HepG2 (cell line): ENCODE measurements around the gene SH3TC2. TPM values are rescaled to one million over a fixed set of nuclear protein-coding genes. Genes with fewer than 3 reads are reported as not detected.

ENCODE experiments used
- ATAC-seq: fragments of 200-7000 bp; cut with Tn5 transposase; 3 replicates; pipeline ENCODE4 v1.9.1; 2020; ENCODE audit warnings: mild to moderate bottlenecking, moderate library complexity
- BruUV-seq: library from RNA; stranded (reverse); fragments of 400-500 nt; replicated peaks from 2 replicates; lab custom pipeline; 2021; lab: Mats Ljungman, UMichigan
- CTCF ChIA-PET: fragments of 300-600 bp; formaldehyde crosslinking; extraction: SDS; loops from one replicate; lab custom pipeline; 2021; ENCODE audit warnings: low total read pairs, inconsistent platforms, low intra/inter-chr PET ratio; lab: Yijun Ruan, JAX
- POLR2A ChIA-PET: fragments of 350-600 bp; sonication (Branson Sonifier 250); formaldehyde crosslinking; loops from one replicate; lab custom pipeline; 2020; ENCODE audit warnings: antibody characterized with exemption, inconsistent platforms; lab: Yijun Ruan, JAX
- DNase-seq: peaks from one replicate; pipeline ENCODE4 v3.0.0-alpha.2; 2015; ENCODE audit warnings: low spot score
- FAIRE-seq: peaks from 3 replicates; lab custom pipeline; 2011; peaks lifted over from hg19 to GRCh38; lab: Jason Lieb, UNC
- H2AFZ ChIP-seq: one replicate; pipeline ENCODE4 v1.6.1; 2011; ENCODE audit warnings: low read length, inconsistent platforms
- H3K27ac ChIP-seq: fragments of 300-600 bp; 3 replicates; pipeline ENCODE4 v1.8.0; 2011; ENCODE audit warnings: mixed run types, mild to moderate bottlenecking, mixed read lengths, low read length, inconsistent platforms; ENCODE audit not compliant: insufficient read depth; ENCODE audit errors: extremely low read length
- H3K27me3 ChIP-seq, 2 experiments: fragments of 200-600 bp in 1 of 2; 2 replicates in 1 of 2; 3 replicates in 1 of 2; pipeline versions ENCODE4 v1.6.0 to v1.8.0; 2011; ENCODE audit warnings: low read length in 2 of 2, mild to moderate bottlenecking in 2 of 2, moderate library complexity in 2 of 2, inconsistent platforms in 1 of 2; ENCODE audit not compliant: insufficient read depth in 2 of 2, control insufficient read depth in 1 of 2
- H3K36me3 ChIP-seq, 2 experiments: fragments of 200-600 bp in 1 of 2; replicated peaks in 1 of 2; 2 replicates in 1 of 2; 3 replicates in 1 of 2; pipeline versions ENCODE4 v1.5.1 to v1.8.0; 2011; ENCODE audit warnings: low read length in 2 of 2, inconsistent platforms in 1 of 2; ENCODE audit not compliant: insufficient read depth in 2 of 2, control insufficient read depth in 1 of 2
- H3K4me1 ChIP-seq: 2 replicates; pipeline ENCODE4 v1.5.1; 2012; ENCODE audit warnings: low read length, inconsistent platforms; ENCODE audit not compliant: insufficient read depth
- H3K4me2 ChIP-seq: 2 replicates; pipeline ENCODE4 v1.6.0; 2011; ENCODE audit warnings: low read depth, low read length, inconsistent platforms
- H3K4me3 ChIP-seq, 3 experiments: fragments of 200-600 bp in 1 of 3; sonication (generic), shearing (Covaris generic) in 1 of 3; replicated peaks in 1 of 3; 2 replicates each; pipeline ENCODE4 v1.5.1; 2011 to 2016; ENCODE audit warnings: low read length in 3 of 3, inconsistent platforms in 2 of 3, low read depth in 2 of 3, mild to moderate bottlenecking in 2 of 3, control low read depth in 1 of 3, mixed read lengths in 1 of 3; ENCODE audit not compliant: insufficient read depth in 1 of 3
- H3K79me2 ChIP-seq: one replicate; pipeline ENCODE4 v1.6.1; 2011; ENCODE audit warnings: low read length, inconsistent platforms; ENCODE audit not compliant: insufficient read depth
- H3K9ac ChIP-seq: 2 replicates; pipeline ENCODE4 v1.6.0; 2011; ENCODE audit warnings: mild to moderate bottlenecking, low read depth, low read length, inconsistent platforms; ENCODE audit not compliant: insufficient read depth
- H3K9me3 ChIP-seq: 2 replicates; pipeline ENCODE4 v1.5.1; 2012; ENCODE audit warnings: mild to moderate bottlenecking, low read length
- H4K20me1 ChIP-seq: 2 replicates; pipeline ENCODE4 v1.6.0; 2011; ENCODE audit warnings: inconsistent platforms, mild to moderate bottlenecking, low read length, moderate library complexity; ENCODE audit not compliant: insufficient read depth
- ELF3 ChIP-seq: IDR thresholded peaks from 2 replicates; pipeline ENCODE4 v1.6.1; 2016; ENCODE audit warnings: missing genetic modification reagents, missing compliant biosample characterization
- GATAD2A ChIP-seq: IDR thresholded peaks from 2 replicates; pipeline ENCODE4 v1.6.1; 2016
- KLF12 ChIP-seq: sonication (generic); formaldehyde crosslinking; IDR thresholded peaks from 2 replicates; pipeline ENCODE4 v1.4.0; 2020; ENCODE audit warnings: missing genetic modification reagents, borderline replicate concordance
- NFIC ChIP-seq: IDR thresholded peaks from 2 replicates; pipeline ENCODE4 v1.6.1; 2012; ENCODE audit warnings: mild to moderate bottlenecking, low read length, inconsistent platforms
- RAD51 ChIP-seq: fragments of 450-650 bp; IDR thresholded peaks from 2 replicates; pipeline ENCODE4 v1.6.1; 2016; ENCODE audit warnings: borderline replicate concordance
- RARA ChIP-seq: IDR thresholded peaks from 2 replicates; pipeline ENCODE4 v1.6.1; 2016; ENCODE audit warnings: missing genetic modification reagents, missing compliant biosample characterization
- TEF ChIP-seq: sonication (generic); formaldehyde crosslinking; IDR thresholded peaks from 2 replicates; pipeline ENCODE4 v1.5.0; 2020; ENCODE audit warnings: missing genetic modification reagents
- ZBTB7B ChIP-seq: sonication (generic); formaldehyde crosslinking; IDR thresholded peaks from 2 replicates; pipeline ENCODE4 v1.4.0; 2020; ENCODE audit warnings: missing genetic modification reagents
- ZFY ChIP-seq: sonication (generic); formaldehyde crosslinking; IDR thresholded peaks from 2 replicates; pipeline ENCODE4 v1.4.0; 2020; ENCODE audit warnings: missing genetic modification reagents
- ZNF224 ChIP-seq: sonication (generic); formaldehyde crosslinking; IDR thresholded peaks from 2 replicates; pipeline ENCODE4 v1.5.0; 2020; ENCODE audit warnings: mild to moderate bottlenecking, missing genetic modification reagents
- ZNF260 ChIP-seq: sonication (generic); formaldehyde crosslinking; IDR thresholded peaks from 2 replicates; pipeline ENCODE4 v1.4.0; 2020; ENCODE audit warnings: missing genetic modification reagents, low read depth, mild to moderate bottlenecking, borderline replicate concordance
- ZNF430 ChIP-seq: sonication (generic); formaldehyde crosslinking; IDR thresholded peaks from 2 replicates; pipeline ENCODE4 v1.9.0; 2021; ENCODE audit warnings: mild to moderate bottlenecking, missing genetic modification reagents
- ZNF709 ChIP-seq: sonication (generic); formaldehyde crosslinking; IDR thresholded peaks from 2 replicates; pipeline ENCODE4 v1.5.0; 2020; ENCODE audit warnings: mild to moderate bottlenecking, missing genetic modification reagents
- ZNF761 ChIP-seq: sonication (generic); formaldehyde crosslinking; conservative IDR thresholded peaks from 2 replicates; pipeline ENCODE4 v1.4.0; 2020; ENCODE audit warnings: mild to moderate bottlenecking, missing genetic modification reagents
- ZNF766 ChIP-seq: sonication (generic); formaldehyde crosslinking; IDR thresholded peaks from 2 replicates; pipeline ENCODE4 v1.5.0; 2020; ENCODE audit warnings: missing genetic modification reagents, borderline replicate concordance
- WGBS: methylation state at CpG from one replicate; pipeline ENCODE4 v1.1.6; 2017; ENCODE audit warnings: low lambda C conversion rate; 5-methylcytosine and 5-hydroxymethylcytosine counted together
- in situ Hi-C: cut with HindIII; loops from 2 replicates; pipeline ENCODE4 v1.10.0; 2017; ENCODE audit warnings: low pct_unique_long_range_greater_than_20kb; ENCODE audit not compliant: extremely low pct_ligation_motif_present
- intact Hi-C: fragments of 100-400 bp; cut with micrococcal nuclease; formaldehyde crosslinking; loops from one replicate; pipeline ENCODE4 v1.10.0; 2022; ENCODE audit not compliant: unreplicated experiment
- polyA plus RNA-seq, 8 experiments: library from polyadenylated mRNA; depleted of rRNA in 3 of 8; stranded (reverse) in 7 of 8; unstranded in 1 of 8; fragments of >200 nt; fragmentation: Illumina TruSeq in 4 of 8; extraction: Trizol in 4 of 8; gene quantifications; 2 replicates each; pipeline versions ENCODE4 v1.2.1 to v1.2.3, GENCODE V29; 2011 to 2016; ENCODE audit warnings: low read depth in 4 of 8, missing spikeins in 1 of 8, mixed read lengths in 1 of 8; ENCODE audit not compliant: insufficient read depth in 1 of 8
- total RNA-seq, 5 experiments: library from RNA; depleted of rRNA; stranded (reverse); fragments of >200 nt; fragmentation: Illumina TruSeq; extraction: Trizol; gene quantifications; 2 replicates each; pipeline ENCODE4 v1.2.3, GENCODE V29; 2016; ENCODE audit warnings: low read depth in 1 of 5
- TF ChIP-seq, protein P1 (sequence below): sonication (generic); formaldehyde crosslinking; IDR thresholded peaks from 2 replicates; pipeline ENCODE4 v1.5.0; 2020; ENCODE audit warnings: missing genetic modification reagents, mild to moderate bottlenecking, borderline replicate concordance
- TF ChIP-seq, protein P2 (sequence below): sonication (generic); formaldehyde crosslinking; IDR thresholded peaks from 2 replicates; pipeline ENCODE4 v1.4.0; 2020; ENCODE audit warnings: mild to moderate bottlenecking, missing genetic modification reagents, borderline replicate concordance
- TF ChIP-seq, protein P3 (sequence below): IDR thresholded peaks from 2 replicates; pipeline ENCODE4 v1.6.1; 2012; ENCODE audit warnings: low read depth, low read length, improper control_type of control experiment

The SH3TC2 gene
- total and polyA plus RNA-seq, 2 of the 13 experiments (the other 11 are each of a cell fraction or from before 2014, with no cell fraction given): 0.34 to 0.71 TPM

DNA sequence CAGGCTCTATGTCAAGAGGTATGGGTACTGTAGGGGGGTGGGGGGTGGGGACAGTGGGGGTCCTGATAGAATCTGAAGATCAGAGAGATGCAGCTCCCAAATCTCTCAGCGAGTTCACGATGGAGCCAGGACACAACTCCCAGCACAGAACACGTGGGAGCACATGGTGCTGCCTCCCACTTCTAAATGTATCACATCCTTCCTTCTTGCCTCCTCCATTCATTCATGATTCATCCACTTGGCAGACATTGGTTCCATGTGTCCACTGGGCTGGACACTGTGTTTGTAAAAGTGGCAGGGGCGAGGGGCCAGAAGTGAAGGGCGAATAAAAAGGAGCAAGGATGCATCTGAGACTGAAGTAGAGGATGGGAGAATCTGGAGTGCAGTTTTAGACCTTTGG is 33.9 kb downstream of the SH3TC2 start:
- Histone ChIP-seq H3K9me3 (no peaks in the 10 kb centered on the region), H3K4me1 (no peaks in the 10 kb centered on the region), H3K79me2 (no peaks in the 10 kb centered on the region), H2AFZ (no peak overlapping the region), H3K27me3 (no peaks in the 10 kb centered on the region), H3K27ac (no peak overlapping the region), H3K4me2 (no peak overlapping the region), H3K9ac (no peak overlapping the region), H3K4me3 (no peak overlapping the region), H4K20me1 (no peaks in the 10 kb centered on the region), H3K36me3 (no peaks in the 10 kb centered on the region)
- FAIRE-seq: no peak
- ChIA-PET POLR2A (no interaction called here), CTCF (no interaction called here)
- no TSS peak for BruUV-seq
- ATAC-seq: no peak
- DNase-seq: no peak
- WGBS: 64% methylated on average over 5 of the region's 5 CpGs
- TF ChIP-seq NFIC: no peak
- no peak for TF ChIP-seq ZNF761 (CRISPR knock-in tag)
- no peak for TF ChIP-seq ZBTB7B
- TF ChIP-seq KLF12 (CRISPR knock-in tag): no peak
- TF ChIP-seq ZFY (CRISPR knock-in tag): no peak
- TF ChIP-seq ZNF766: no peak
- TF ChIP-seq RARA (CRISPR knock-in tag): no peak
- no peak for TF ChIP-seq ZNF709 (CRISPR knock-in tag)
- no peak for TF ChIP-seq ZNF224 (CRISPR knock-in tag)
- TF ChIP-seq, protein P1, sequence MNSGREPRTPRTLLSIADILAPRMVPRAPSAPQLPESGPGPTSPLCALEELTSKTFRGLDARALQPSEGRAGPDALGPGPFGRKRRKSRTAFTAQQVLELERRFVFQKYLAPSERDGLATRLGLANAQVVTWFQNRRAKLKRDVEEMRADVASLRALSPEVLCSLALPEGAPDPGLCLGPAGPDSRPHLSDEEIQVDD: no peak
- in situ Hi-C loops: no loop called here
- intact Hi-C loops: no loop called here

GRCh38 chr5:149028161-149028560 is 34.7 kb downstream of the SH3TC2 start:
- Histone ChIP-seq H3K36me3 (no peaks in the 10 kb centered on the region), H3K4me3 (no peak overlapping the region), H3K9ac (no peak overlapping the region), H4K20me1 (no peaks in the 10 kb centered on the region), H3K27me3 (no peaks in the 10 kb centered on the region), H3K9me3 (no peaks in the 10 kb centered on the region), H3K4me2 (no peak overlapping the region), H2AFZ (no peak overlapping the region), H3K4me1 (no peaks in the 10 kb centered on the region), H3K79me2 (no peaks in the 10 kb centered on the region), H3K27ac (no peak overlapping the region)
- WGBS: 33% methylated on average over 1 of the region's 6 CpGs
- ChIA-PET CTCF (no interaction called here), POLR2A (no interaction called here)
- no peak for ATAC-seq
- intact Hi-C loops: no loop called here
- in situ Hi-C loops: no loop called here
- FAIRE-seq: no peak
- no peak for DNase-seq
- BruUV-seq: no TSS peak
- TF ChIP-seq, protein P2, sequence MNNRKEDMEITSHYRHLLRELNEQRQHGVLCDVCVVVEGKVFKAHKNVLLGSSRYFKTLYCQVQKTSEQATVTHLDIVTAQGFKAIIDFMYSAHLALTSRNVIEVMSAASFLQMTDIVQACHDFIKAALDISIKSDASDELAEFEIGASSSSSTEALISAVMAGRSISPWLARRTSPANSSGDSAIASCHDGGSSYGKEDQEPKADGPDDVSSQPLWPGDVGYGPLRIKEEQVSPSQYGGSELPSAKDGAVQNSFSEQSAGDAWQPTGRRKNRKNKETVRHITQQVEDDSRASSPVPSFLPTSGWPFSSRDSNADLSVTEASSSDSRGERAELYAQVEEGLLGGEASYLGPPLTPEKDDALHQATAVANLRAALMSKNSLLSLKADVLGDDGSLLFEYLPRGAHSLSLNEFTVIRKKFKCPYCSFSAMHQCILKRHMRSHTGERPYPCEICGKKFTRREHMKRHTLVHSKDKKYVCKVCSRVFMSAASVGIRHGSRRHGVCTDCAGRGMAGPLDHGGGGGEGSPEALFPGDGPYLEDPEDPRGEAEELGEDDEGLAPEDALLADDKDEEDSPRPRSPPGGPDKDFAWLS (CRISPR knock-in tag): no peak
- TF ChIP-seq ELF3 (no peak), GATAD2A (CRISPR knock-in tag) (no peak), ZNF430 (no peak), ZNF260 (CRISPR knock-in tag) (no peak), TEF (CRISPR knock-in tag) (no peak), RAD51 (no peak)
- TF ChIP-seq, protein P3, sequence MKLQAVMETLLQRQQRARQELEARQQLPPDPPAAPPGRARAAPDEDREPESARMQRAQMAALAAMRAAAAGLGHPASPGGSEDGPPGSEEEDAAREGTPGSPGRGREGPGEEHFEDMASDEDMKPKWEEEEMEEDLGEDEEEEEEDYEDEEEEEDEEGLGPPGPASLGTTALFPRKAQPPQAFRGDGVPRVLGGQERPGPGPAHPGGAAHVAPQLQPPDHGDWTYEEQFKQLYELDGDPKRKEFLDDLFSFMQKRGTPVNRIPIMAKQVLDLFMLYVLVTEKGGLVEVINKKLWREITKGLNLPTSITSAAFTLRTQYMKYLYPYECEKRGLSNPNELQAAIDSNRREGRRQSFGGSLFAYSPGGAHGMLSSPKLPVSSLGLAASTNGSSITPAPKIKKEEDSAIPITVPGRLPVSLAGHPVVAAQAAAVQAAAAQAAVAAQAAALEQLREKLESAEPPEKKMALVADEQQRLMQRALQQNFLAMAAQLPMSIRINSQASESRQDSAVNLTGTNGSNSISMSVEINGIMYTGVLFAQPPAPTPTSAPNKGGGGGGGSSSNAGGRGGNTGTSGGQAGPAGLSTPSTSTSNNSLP: no peak
